ENCODE results near the gene ANKRD23. TPM values are rescaled to one million over a fixed set of nuclear protein-coding genes. Genes with fewer than 3 reads are reported as not detected.
A peak's percentile ranks its signal among the peaks of the same experiment; 100 is the strongest.

Gene ANKRD23
- total and polyA plus RNA-seq, 2 of the 13 experiments (the other 11 are each of a cell fraction or from before 2014, with no cell fraction given) = 1.5 to 1.6 TPM

GRCh38 chr2:96856776-96857666 is 13.2 kb upstream of the ANKRD23 start (continued):
- peak; percentile 58 for TF ChIP-seq MAX (IDR thresholded peaks at IDR 0.05)
- peak; percentile 27; the same call in 1 of the 2 replicates for TF ChIP-seq SAP130 (CRISPR knock-in tag; IDR thresholded peaks at IDR 0.05; ENCODE audit: low read depth)
- 0 out of 4 replicates have a peak, but pooled peaks of 1 of the 2 experiments have one; percentile 20 for TF ChIP-seq ATF4 (CRISPR knock-in tag; IDR thresholded peaks at IDR 0.05)
- TF ChIP-seq ZC3H13 (CRISPR knock-in tag; IDR thresholded peaks at IDR 0.05) = no peak
- TF ChIP-seq ZNF460 (CRISPR knock-in tag; IDR thresholded peaks at IDR 0.05; ENCODE audit: borderline replicate concordance) = 0 out of 2 replicates have a peak, but pooled peaks have one; percentile 47
- no peak for TF ChIP-seq TRIM24 (CRISPR knock-in tag; IDR thresholded peaks at IDR 0.05)
- TF ChIP-seq HDAC2 (CRISPR knock-in tag; IDR thresholded peaks at IDR 0.05) = 0 out of 2 replicates have a peak, but pooled peaks have one; percentile 14
- 0 out of 2 replicates have a peak, but pooled peaks have one; percentile 26 for TF ChIP-seq SSRP1 (CRISPR knock-in tag; IDR thresholded peaks at IDR 0.05)
- no peak for TF ChIP-seq TIGD3 (CRISPR knock-in tag; IDR thresholded peaks at IDR 0.05; ENCODE audit: borderline replicate concordance)
- TF ChIP-seq FIP1L1 (IDR thresholded peaks at IDR 0.05; ENCODE audit: borderline replicate concordance, insufficient read depth, low read depth, low read length) = 0 out of 2 replicates have a peak, but pooled peaks have one; percentile 48
- TF ChIP-seq NFYB (CRISPR knock-in tag; IDR thresholded peaks at IDR 0.05) = no peak
- TF ChIP-seq PRDM10 (CRISPR knock-in tag; IDR thresholded peaks at IDR 0.05; ENCODE audit: low read depth) = no peak
- 0 out of 2 replicates have a peak, but pooled peaks have one; percentile 32 for TF ChIP-seq NFE2 (CRISPR knock-in tag; IDR thresholded peaks at IDR 0.05)
- TF ChIP-seq ZNF879 (CRISPR knock-in tag; IDR thresholded peaks at IDR 0.05) = no peak
- 0 out of 2 replicates have a peak, but pooled peaks have one; percentile 28 for TF ChIP-seq DNMT3B (CRISPR knock-in tag; conservative IDR thresholded peaks at IDR 0.05)
- 0 out of 2 replicates have a peak, but pooled peaks have one; percentile 35 for TF ChIP-seq ZNF431 (CRISPR knock-in tag; IDR thresholded peaks at IDR 0.05; ENCODE audit: borderline replicate concordance, low read depth)
- TF ChIP-seq CREM (IDR thresholded peaks at IDR 0.05) = no peak
- no peak for TF ChIP-seq CREM (CRISPR knock-in tag; IDR thresholded peaks at IDR 0.05)
- no peak for TF ChIP-seq MNT (IDR thresholded peaks at IDR 0.05)
- TF ChIP-seq ZNF205 (CRISPR knock-in tag; IDR thresholded peaks at IDR 0.05) = no peak
- TF ChIP-seq ZNF788 (CRISPR knock-in tag; IDR thresholded peaks at IDR 0.05; ENCODE audit: borderline replicate concordance) = 0 out of 2 replicates have a peak, but pooled peaks have one; percentile 11
- TF ChIP-seq NR2F6 (IDR thresholded peaks at IDR 0.05) = no peak
- no peak for TF ChIP-seq NR2F6 (CRISPR knock-in tag; IDR thresholded peaks at IDR 0.05)

All from HepG2 (cell line).